Transverse colon (tissue), 4 donors: ENCODE results near the gene PRKACG.

Experiments
- EP300 ChIP-seq: sonication (generic); formaldehyde crosslinking; IDR thresholded peaks from one replicate; pipeline ENCODE4 v1.6.1; 2017; ENCODE audit warnings: antibody characterized with exemption, low read depth
- POLR2A ChIP-seq: fragments of 450-650 bp; IDR thresholded peaks from one replicate; pipeline ENCODE4 v1.6.1; 2016; ENCODE audit warnings: antibody characterized with exemption, mild to moderate bottlenecking, moderate library complexity
- POLR2AphosphoS5 ChIP-seq, 3 donors: sonication (generic); formaldehyde crosslinking; IDR thresholded peaks; one replicate each; pipeline ENCODE4 v1.6.1; 2016; ENCODE audit warnings: antibody characterized with exemption in 3 of 3
- TF ChIP-seq, protein P1 (sequence below), 5 experiments: fragments of 200-600 bp in 3 of 5; fragments of 450-650 bp in 2 of 5; sonication (generic) in 3 of 5; IDR thresholded peaks; 1 replicate in 2 of 5; 2 replicates in 3 of 5; pipeline ENCODE4 v1.5.1; 2016 to 2017; ENCODE audit warnings: antibody characterized with exemption in 5 of 5, inconsistent platforms in 3 of 5, mild to moderate bottlenecking in 2 of 5, moderate library complexity in 1 of 5

DNA sequence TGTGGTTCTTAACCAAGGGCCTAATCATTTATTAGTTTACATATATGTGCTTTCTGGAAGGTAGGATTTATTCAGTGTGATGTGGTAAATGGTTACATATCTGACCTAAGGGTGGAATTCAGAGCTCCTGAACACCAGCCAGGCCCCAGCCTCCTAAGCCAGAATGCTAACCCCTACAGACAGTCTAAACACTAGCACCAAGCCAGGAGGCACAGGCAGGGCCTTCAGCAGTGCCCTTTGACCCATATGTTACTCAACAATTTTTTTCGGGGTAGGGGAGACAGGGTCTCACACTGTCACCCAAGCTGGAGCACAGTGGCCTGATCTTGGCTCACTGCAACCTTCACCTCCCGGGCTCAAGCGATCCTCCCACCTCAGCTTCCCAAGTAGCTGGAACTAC is 40.3 kb downstream of the PRKACG start:
- TF ChIP-seq, protein P1, sequence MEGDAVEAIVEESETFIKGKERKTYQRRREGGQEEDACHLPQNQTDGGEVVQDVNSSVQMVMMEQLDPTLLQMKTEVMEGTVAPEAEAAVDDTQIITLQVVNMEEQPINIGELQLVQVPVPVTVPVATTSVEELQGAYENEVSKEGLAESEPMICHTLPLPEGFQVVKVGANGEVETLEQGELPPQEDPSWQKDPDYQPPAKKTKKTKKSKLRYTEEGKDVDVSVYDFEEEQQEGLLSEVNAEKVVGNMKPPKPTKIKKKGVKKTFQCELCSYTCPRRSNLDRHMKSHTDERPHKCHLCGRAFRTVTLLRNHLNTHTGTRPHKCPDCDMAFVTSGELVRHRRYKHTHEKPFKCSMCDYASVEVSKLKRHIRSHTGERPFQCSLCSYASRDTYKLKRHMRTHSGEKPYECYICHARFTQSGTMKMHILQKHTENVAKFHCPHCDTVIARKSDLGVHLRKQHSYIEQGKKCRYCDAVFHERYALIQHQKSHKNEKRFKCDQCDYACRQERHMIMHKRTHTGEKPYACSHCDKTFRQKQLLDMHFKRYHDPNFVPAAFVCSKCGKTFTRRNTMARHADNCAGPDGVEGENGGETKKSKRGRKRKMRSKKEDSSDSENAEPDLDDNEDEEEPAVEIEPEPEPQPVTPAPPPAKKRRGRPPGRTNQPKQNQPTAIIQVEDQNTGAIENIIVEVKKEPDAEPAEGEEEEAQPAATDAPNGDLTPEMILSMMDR (IDR thresholded peaks at IDR 0.05): no peak
- no peak for TF ChIP-seq EP300
- no peak for TF ChIP-seq POLR2A
- TF ChIP-seq POLR2AphosphoS5 (IDR thresholded peaks at IDR 0.05): no peak
